GDM1 (cell line): ENCODE data around the gene VANGL1.
A peak's percentile ranks its signal among the peaks of the same experiment; 100 is the strongest.

Experiments used
- DNase-seq: peaks from one replicate; lab custom pipeline; 2025; lab: John Stamatoyannopoulos, UW

VANGL1 gene

DNA sequence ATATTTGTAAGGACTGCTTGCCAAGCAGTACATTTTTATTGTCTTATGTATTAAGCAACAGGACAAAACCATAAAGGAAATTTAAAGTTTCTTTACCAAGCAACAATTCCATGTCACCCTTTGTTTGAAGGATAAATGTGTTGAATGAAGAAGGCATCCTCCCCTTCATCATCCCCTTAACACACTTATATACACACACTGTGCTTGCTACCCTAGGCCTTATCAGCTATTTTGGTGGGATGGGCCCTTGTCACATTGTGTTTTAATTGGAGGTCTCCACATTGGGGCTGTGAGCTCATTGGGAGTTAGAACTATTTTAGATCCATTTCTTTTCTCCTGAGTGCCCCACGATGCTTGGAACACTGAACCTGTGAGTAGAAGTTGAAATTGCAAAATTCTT, 1.9 kb downstream of the VANGL1 start:
- DNase-seq = no peak

- no peak for DNase-seq
These were observed 2.3 kb downstream of the VANGL1 start for GRCh38 chr1:115644109-115644508.

GRCh38 chr1:115647047-115647446, 5.3 kb downstream of the VANGL1 start:
- no peak for DNase-seq

DNA sequence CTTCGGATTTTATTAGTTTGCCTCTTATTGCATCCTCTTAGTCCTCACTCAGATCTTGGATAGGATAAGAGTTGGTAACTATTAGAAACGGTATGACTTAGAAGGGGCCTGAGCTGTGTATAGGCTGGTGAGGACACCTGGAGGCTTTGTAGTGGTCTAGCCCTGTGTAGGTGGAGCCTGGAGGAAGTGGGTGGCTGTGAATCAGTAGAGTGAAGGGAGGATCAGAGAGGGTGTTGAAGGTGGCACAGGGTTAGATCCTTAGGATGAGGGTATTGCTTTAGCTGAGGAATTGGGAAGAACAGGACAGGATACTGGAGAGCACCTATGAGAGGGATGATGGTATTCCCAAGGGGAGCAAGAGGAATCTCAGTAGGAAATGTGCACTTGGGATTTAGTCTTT, 5.7 kb downstream of the VANGL1 start:
- DNase-seq = no peak

DNA sequence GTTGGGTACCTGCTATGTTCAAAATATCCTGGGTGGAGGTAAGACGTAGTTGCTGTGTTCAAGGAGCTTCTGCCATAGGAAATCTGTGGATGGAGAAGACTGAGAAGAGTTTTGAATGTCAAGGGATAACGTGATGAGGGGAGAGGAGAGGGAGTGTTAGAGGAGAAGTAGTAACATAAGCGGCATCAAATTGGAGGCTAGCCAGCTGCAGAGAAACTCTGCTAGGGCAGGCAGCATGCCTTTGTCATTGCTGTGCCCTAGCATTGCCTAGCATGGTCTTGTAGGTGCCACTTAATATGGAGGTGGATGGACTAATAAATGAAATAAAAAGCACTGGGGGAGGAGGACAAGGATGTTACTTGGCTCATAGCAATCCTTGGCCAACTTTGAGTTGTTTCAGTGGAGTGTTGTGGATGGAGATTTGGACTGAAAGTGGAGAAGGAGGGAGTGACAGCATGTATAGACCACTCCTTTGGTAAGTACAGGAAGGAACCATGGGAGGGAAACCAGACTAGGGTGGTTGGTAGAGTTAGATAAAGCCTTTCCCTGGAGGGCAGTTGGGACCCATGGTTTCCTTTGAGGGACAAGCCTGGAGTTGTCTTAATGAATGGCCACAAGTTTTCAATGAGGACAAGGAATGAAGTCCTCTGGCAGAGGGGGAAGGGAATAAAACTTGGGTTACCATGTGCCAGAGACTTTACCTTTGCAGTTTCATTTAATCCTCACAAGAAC, 6.3 kb downstream of the VANGL1 start:
- peak; percentile 78 for DNase-seq

DNA sequence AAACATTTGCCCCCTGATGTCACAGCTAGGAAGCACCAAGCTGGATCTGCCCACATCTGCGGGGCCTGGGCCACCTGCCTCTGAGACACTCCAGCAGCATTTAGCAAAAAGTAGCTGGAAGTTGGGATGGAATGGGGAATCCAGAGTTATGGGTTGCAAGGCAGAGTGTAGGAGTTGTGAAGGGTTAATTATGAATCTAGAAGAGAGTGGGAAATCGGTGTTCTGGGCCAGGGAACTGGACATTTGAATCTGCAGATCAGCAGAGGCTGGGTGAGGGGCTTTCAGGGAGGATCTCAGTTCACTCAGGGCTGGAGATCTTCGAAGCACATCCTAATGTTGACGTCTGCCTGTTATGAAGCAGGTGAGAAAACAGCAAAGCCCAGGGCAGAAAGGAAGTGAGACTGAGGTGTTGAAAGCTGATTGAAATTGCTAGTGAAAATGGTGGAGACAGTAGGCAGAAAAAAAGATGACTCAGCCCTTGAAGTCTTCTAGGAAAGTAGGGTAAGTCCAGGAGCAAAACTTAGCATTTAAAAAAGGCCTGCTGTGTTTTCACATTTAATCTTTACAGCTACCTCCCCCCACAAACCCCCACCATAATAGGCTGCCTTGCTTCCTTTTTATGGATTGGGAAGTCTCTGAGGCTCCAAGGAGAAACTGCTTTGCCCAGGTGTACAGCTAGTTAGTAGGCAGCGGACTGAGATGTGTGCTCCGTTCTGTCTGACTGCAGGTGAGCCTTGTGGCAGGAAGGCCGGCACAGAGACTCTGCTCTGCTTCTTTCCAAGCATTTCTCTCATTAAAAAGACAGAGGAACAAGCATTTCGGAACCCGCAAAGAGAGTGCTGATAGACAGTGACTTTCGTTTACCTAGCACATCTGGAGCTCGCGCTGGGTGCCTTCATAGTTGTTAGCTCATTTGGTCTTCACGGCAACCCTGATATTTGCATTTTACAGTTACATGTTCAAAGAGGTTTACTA, 7.2 kb downstream of the VANGL1 start:
- DNase-seq = no peak

DNA sequence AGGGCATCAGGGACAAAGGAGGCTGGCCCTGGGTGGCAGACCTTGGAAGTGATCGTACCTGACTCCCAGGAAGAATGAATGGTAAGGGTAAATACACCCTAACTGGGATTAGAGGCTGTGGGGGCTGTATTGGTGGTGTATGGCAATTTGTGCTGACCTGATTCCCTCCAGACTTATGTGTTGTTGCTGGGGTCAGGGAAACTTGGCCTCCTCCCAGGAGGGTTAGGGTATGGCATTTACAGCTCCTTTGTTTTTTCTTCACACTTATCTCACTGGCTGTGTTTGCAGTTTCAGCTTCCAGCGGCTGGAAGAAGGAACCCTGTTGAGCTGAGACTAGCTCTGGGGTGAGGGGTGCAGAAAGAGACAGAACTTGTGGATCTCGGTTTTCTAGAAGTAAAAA, 8.2 kb downstream of the VANGL1 start:
- no peak for DNase-seq

DNA sequence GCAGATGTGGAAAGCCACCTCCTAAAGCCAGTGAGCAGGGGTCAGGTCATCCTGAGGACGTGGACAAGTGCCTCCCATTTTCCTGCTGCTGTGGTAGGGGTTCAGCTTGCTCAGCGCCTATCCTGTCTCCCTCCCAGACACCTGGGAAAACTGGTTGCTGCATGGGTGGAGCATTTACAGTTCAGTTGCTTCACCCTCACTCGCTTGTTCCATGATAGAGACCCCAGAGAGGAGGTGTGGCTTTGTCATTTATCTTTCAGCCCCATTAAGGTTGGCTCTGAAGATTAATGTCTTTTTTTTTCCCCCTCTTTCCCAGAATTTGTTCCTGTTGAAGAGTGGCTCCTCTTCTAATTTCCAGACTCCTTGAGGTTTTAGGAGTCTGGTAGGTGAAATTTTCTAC, 9.2 kb downstream of the VANGL1 start:
- DNase-seq = no peak

GRCh38 chr1:115651391-115651790, 9.6 kb downstream of the VANGL1 start:
- no peak for DNase-seq

DNA sequence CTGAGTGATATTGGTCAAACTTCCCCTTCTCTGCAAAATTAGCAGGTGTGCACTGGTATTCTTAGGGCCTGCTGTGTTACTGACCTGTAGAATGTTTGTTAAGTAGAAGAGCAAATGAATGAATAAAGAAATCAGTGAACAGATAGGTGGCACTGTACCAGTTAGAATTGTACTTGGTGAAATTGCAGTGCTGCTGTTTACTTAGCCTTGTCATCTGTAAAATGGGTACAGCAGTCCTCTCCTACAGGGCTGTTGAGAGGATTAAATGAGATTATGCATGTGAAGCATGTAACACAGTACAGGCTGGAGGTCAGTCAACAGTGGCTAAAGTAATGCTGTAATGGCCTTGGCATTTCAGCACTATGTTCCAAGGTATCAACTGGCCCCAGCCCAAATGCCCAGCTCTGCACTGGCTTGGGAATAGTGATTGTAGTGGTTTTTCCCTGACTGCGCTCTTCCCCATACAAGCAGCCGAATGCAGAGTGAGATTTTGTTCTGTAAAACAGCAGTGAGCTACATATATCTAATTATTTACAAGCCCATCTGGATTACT, 10.5 kb downstream of the VANGL1 start:
- DNase-seq = no peak

DNA sequence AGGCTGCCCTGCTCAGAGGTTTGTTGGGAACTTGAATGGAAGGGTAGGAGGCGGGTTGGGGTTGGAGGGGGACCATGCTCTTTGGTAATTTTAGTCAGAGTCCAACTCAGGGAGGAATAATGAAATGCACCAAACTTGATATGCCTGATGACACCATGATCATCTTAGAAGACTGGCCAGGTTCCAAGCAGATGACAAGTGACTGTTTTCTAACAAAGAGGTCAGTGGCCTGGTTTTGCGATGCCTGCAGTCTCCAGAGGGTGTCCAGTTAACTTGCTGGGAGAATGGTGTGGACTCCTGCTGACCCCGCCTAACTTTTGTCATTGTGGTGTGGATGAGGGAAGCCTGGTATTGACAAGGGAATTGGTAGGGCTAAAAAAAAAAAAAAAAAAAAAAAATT, 12.4 kb downstream of the VANGL1 start:
- DNase-seq = no peak

- DNase-seq = peak; percentile 80
These were observed 13.0 kb downstream of the VANGL1 start for GRCh38 chr1:115654663-115655305.

- DNase-seq = peak; percentile 75
These were observed 13.5 kb downstream of the VANGL1 start for GRCh38 chr1:115655306-115655663.

DNA sequence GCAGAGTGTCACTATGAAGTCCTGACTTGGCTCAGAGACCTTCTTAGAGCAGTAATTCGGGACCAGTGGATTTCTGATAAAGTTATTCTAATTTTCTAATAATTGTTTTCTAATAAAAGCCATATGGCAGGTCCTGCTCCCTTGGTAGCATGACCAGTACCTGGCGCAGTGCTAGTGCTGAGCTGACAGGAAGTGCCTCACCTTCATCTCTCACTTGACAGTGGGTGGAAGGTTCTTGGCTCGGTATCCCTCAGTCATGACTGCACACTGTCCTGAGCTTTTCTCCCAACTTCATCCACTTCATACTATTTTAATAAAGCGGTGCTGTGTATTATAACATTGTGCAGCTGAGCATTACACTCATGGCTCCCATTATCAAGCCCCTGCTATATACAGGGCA, 14.1 kb downstream of the VANGL1 start:
- no peak for DNase-seq

GRCh38 chr1:115656461-115657077, 14.8 kb downstream of the VANGL1 start:
- no peak for DNase-seq

- no peak for DNase-seq
These were observed 16.9 kb downstream of the VANGL1 start for GRCh38 chr1:115658646-115659045.

GRCh38 chr1:115660151-115660550, 18.4 kb downstream of the VANGL1 start:
- no peak for DNase-seq

- DNase-seq = no peak
These were observed 19.4 kb downstream of the VANGL1 start for GRCh38 chr1:115661157-115661556.

DNA sequence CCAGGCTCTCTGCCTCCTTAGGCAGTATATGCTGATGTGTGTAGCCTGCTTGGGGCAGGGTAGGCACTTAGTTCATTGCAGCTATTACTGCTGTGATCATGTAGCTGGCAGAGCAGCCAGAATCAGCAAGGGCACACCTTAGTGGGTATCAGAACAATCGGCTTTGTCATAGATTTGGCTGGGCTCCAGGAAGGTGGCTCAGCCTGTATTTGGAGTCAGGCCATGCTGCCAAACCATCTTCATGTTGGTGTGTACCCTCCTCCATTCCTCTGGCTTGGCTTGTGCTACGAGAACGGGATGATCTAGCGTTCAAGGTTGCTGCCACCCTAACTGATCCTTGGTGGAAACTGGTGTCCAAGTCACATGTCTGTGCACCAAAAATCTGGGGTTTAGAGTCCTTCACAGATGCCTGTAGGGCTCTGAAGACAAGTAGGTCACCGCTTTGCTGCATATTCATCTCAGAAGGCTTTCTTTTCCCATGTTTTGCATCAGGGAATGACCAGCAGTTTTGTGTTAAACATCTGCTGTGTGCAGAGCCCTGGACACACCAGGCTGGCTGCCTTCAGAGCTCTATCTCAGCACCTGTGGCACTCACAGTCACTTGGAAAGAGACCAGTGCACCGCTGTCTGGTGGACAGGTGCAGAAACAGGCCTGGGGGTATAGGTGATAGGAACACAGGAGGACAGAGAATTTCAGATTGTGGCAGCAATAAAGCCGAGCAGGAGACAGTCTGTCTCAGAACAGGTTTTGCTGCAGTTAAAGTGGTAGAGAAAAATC, 23.7 kb downstream of the VANGL1 start:
- no peak for DNase-seq

DNA sequence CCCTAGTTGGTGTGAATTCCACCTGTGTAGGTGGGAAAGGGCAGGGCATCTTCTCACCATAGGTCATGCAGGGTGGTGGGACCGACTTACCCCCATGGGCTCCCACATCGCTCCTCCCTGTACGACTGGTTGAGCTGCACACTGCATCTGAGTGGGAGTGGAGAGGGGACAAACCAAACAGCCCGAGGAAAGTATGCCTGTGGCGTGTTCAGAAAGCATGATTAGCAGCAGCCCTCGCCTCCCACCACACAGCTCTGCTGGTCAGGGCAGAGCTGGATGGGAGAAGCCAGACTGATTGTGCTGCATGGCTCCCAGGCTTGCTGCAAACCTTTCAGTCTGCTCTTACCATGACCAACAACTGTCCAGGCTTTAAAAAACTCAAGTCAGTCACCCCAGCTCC, 24.4 kb downstream of the VANGL1 start:
- DNase-seq = no peak

DNA sequence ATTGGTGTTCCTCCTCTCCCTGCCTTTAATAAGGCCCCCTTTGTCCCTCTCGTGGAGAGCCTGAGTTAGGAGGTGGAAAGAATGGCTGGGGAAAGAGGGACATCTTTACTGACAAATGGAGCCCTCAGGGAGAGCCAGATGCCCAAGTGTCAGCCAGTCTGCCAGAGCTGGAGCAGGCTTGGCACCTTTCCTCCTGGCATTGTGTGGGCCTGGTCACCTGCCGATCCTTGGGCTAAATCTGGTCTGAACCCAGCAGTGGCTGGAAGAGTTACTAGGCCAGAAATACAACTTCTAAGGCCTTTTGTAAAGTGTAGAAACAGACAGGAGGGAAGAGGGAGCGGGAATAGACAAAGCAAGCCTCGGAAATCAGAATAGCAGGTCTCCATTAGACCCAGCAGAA, 24.9 kb downstream of the VANGL1 start:
- no peak for DNase-seq
